Esophagus squamous epithelium (tissue), 5 donors: ENCODE results near the gene OXTR. TPM values are rescaled to one million over a fixed set of nuclear protein-coding genes. Genes with fewer than 3 reads are reported as not detected.

Experiments used
- DNase-seq: peaks from one replicate; lab custom pipeline; 2025; lab: John Stamatoyannopoulos, UW
- H3K27ac ChIP-seq, 4 donors: fragments of 200-600 bp; sonication (generic); one replicate each; pipeline ENCODE4 v1.5.1; 2016 to 2019; ENCODE audit warnings: mild to moderate bottlenecking in 1 of 4
- H3K27me3 ChIP-seq, 4 donors: fragments of 200-600 bp; sonication (generic); 1 replicate in 3 of 4; 2 replicates in 1 of 4; pipeline versions ENCODE4 v1.5.1 to v1.6.0; 2017 to 2021; ENCODE audit warnings: antibody characterized with exemption in 1 of 4
- H3K36me3 ChIP-seq, 3 donors: fragments of 200-600 bp; sonication (generic); one replicate each; pipeline ENCODE4 v1.5.1; 2016 to 2019
- H3K4me1 ChIP-seq, 3 donors: fragments of 200-600 bp; sonication (generic); one replicate each; pipeline ENCODE4 v1.5.1; 2017 to 2019
- H3K4me3 ChIP-seq, 4 donors: fragments of 200-600 bp; sonication (generic); 1 replicate in 3 of 4; 2 replicates in 1 of 4; pipeline ENCODE4 v1.5.1; 2016 to 2019; ENCODE audit warnings: mild to moderate bottlenecking in 2 of 4, moderate library complexity in 1 of 4
- H3K9me3 ChIP-seq, 3 donors: fragments of 200-600 bp; sonication (generic); one replicate each; pipeline ENCODE4 v1.5.1; 2016 to 2019
- POLR2A ChIP-seq, 4 donors: fragments of 450-650 bp; IDR thresholded peaks; one replicate each; pipeline ENCODE4 v1.6.1; 2017; ENCODE audit warnings: antibody characterized with exemption in 4 of 4, mild to moderate bottlenecking in 4 of 4, moderate library complexity in 3 of 4
- WGBS, 2 donors: methylation state at CpG; one replicate each; pipeline ENCODE4 v1.1.5; 2018; 5-methylcytosine and 5-hydroxymethylcytosine counted together
- intact Hi-C: fragments of 100-400 bp; cut with DNase I; formaldehyde crosslinking; loops from one replicate; pipeline ENCODE4 v1.15.0; 2022
- total RNA-seq, 4 donors: library from RNA; depleted of rRNA; stranded (reverse); fragments of >200 nt; gene quantifications; one replicate each; pipeline ENCODE4 v1.1.0, GENCODE V29; 2016
- TF ChIP-seq, protein P1 (sequence below), 6 experiments: fragments of 450-650 bp in 4 of 6; fragments of 200-600 bp in 2 of 6; sonication (generic) in 2 of 6; IDR thresholded peaks; one replicate each; pipeline ENCODE4 v1.5.1; 2016 to 2019; ENCODE audit warnings: antibody characterized with exemption in 6 of 6, mild to moderate bottlenecking in 4 of 6, moderate library complexity in 4 of 6
- donor health status: DM: yes; HTN: yes; CAD: no.

The OXTR gene
- total RNA-seq, 4 donors from 2014 or later: 3.8 to 9.0 (median 6.4) TPM

- Histone ChIP-seq H3K27me3 (no peaks in the 10 kb centered on the region), H3K4me3 (no peak overlapping the region), H3K36me3 (no peaks in the 10 kb centered on the region), H3K27ac (no peak overlapping the region), H3K9me3 (no peaks in the 10 kb centered on the region), H3K4me1 (peaks cover 5 to 20% (median 6%) of the 10 kb centered on the region in 3 donors)
- TF ChIP-seq, protein P1, sequence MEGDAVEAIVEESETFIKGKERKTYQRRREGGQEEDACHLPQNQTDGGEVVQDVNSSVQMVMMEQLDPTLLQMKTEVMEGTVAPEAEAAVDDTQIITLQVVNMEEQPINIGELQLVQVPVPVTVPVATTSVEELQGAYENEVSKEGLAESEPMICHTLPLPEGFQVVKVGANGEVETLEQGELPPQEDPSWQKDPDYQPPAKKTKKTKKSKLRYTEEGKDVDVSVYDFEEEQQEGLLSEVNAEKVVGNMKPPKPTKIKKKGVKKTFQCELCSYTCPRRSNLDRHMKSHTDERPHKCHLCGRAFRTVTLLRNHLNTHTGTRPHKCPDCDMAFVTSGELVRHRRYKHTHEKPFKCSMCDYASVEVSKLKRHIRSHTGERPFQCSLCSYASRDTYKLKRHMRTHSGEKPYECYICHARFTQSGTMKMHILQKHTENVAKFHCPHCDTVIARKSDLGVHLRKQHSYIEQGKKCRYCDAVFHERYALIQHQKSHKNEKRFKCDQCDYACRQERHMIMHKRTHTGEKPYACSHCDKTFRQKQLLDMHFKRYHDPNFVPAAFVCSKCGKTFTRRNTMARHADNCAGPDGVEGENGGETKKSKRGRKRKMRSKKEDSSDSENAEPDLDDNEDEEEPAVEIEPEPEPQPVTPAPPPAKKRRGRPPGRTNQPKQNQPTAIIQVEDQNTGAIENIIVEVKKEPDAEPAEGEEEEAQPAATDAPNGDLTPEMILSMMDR (IDR thresholded peaks at IDR 0.05): no peak
- TF ChIP-seq POLR2A (IDR thresholded peaks at IDR 0.05): no peak
- intact Hi-C loops: no loop called here
- DNase-seq: no peak
These were observed 31.6 kb downstream of the OXTR start for GRCh38 chr3:8737823-8738222.

GRCh38 chr3:8737301-8737700, 32.1 kb downstream of the OXTR start:
- DNase-seq: no peak
- WGBS, 2 donors: 91 to 92% methylated on average over 2 to 3 of the region's 4 CpGs
- no peaks in the 10 kb centered on the region for H3K9me3 ChIP-seq
- peaks cover 5 to 20% (median 6%) of the 10 kb centered on the region in 3 donors for H3K4me1 ChIP-seq
- no peak overlapping the region for H3K27ac ChIP-seq
- intact Hi-C loops: no loop called here
- H3K27me3 ChIP-seq: no peaks in the 10 kb centered on the region
- H3K36me3 ChIP-seq: no peaks in the 10 kb centered on the region
- H3K4me3 ChIP-seq: no peak overlapping the region
- TF ChIP-seq POLR2A (IDR thresholded peaks at IDR 0.05): no peak
- TF ChIP-seq, protein P1 (IDR thresholded peaks at IDR 0.05): no peak

GRCh38 chr3:8736436-8736835, 33.0 kb downstream of the OXTR start:
- Histone ChIP-seq H3K36me3 (no peaks in the 10 kb centered on the region), H3K4me3 (no peak overlapping the region), H3K9me3 (no peaks in the 10 kb centered on the region), H3K27ac (no peak overlapping the region), H3K4me1 (peaks cover 5 to 16% (median 6%) of the 10 kb centered on the region in 3 donors), H3K27me3 (no peaks in the 10 kb centered on the region)
- WGBS, 2 donors: 81 to 87% methylated on average over 11 of the region's 11 CpGs
- intact Hi-C loops: no loop called here
- TF ChIP-seq, protein P1 (IDR thresholded peaks at IDR 0.05): no peak
- no peak for TF ChIP-seq POLR2A (IDR thresholded peaks at IDR 0.05)
- DNase-seq: no peak

DNA sequence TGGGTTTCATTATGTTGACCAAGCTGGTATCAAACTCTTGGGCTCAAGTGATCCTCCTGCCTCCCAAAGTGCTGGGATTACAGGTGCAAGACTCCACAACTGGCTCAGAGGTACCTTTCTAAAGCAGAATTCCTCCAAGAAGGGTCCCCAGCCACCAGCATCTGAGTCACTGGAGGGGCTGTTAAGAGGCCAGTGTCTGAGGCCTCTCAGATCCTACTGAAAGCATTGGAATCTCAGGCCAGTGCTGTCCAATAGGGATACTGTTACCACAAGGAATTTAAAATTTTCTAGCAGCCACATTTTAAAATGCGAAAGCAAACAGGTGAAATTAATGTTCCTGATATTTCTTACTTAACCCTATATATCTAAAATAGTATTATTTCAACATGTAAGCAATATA, 34.5 kb downstream of the OXTR start:
- TF ChIP-seq, protein P1 (IDR thresholded peaks at IDR 0.05): no peak
- no peak for TF ChIP-seq POLR2A (IDR thresholded peaks at IDR 0.05)
- H3K4me3 ChIP-seq: no peak overlapping the region
- peaks cover 0 to 5% (median 3%) of the 10 kb centered on the region in 3 donors for H3K4me1 ChIP-seq

GRCh38 chr3:8734137-8734878, 35.1 kb downstream of the OXTR start:
- DNase-seq: no peak
- Histone ChIP-seq H3K36me3 (no peaks in the 10 kb centered on the region), H3K27ac (no peak overlapping the region), H3K4me3 (no peak overlapping the region), H3K27me3 (no peaks in the 10 kb centered on the region), H3K4me1 (peaks cover 0 to 5% (median 0%) of the 10 kb centered on the region in 3 donors), H3K9me3 (no peaks in the 10 kb centered on the region)
- TF ChIP-seq POLR2A (IDR thresholded peaks at IDR 0.05): no peak
- TF ChIP-seq, protein P1 (IDR thresholded peaks at IDR 0.05): no peak
- 76 to 88% methylated on average over 14 to 15 of the region's 19 CpGs for WGBS, 2 donors
- intact Hi-C loops: no loop called here

More for the DNA sequence above, 34.5 kb downstream of the OXTR start:
- no peak for DNase-seq
- WGBS, 2 donors: 95 to 96% methylated on average over 1 of the region's 1 CpG
- intact Hi-C loops: no loop called here
- H3K9me3 ChIP-seq: no peaks in the 10 kb centered on the region
- H3K36me3 ChIP-seq: no peaks in the 10 kb centered on the region
- H3K27me3 ChIP-seq: no peaks in the 10 kb centered on the region
- no peak overlapping the region for H3K27ac ChIP-seq
